K562 (cell line): ENCODE data around the gene CLCNKB. TPM values are rescaled to one million over a fixed set of nuclear protein-coding genes. Genes with fewer than 3 reads are reported as not detected.
A peak's percentile ranks its signal among the peaks of the same experiment; 100 is the strongest.

Source experiments
- CBX2 ChIP-seq: fragments of 200-600 bp; sonication (generic); IDR thresholded peaks from one replicate; pipeline ENCODE4 v1.6.1; 2012; ENCODE audit warnings: mild to moderate bottlenecking, low read length, inconsistent platforms; ENCODE audit not compliant: insufficient read depth, poor library complexity, severe bottlenecking
- CHCHD3 ChIP-seq: fragments of 250-450 bp; sonication (Bioruptor Pico); IDR thresholded peaks from 2 replicates; pipeline ENCODE4 v2.1.2; 2022; ENCODE audit warnings: mild to moderate bottlenecking
- CTBP1 ChIP-seq: fragments of 450-650 bp; IDR thresholded peaks from 2 replicates; pipeline ENCODE4 v1.6.1; 2016; ENCODE audit warnings: borderline replicate concordance
- MAZ ChIP-seq, 2 experiments: fragments of 450-650 bp in 1 of 2; sonication (generic) in 1 of 2; formaldehyde crosslinking; IDR thresholded peaks in 1 of 2; conservative IDR thresholded peaks in 1 of 2; 2 replicates each; pipeline versions ENCODE4 v1.4.0 to v1.5.0; 2020; ENCODE audit warnings: mild to moderate bottlenecking in 1 of 2, missing genetic modification reagents in 1 of 2
- MCM2 ChIP-seq: fragments of 450-650 bp; IDR thresholded peaks from 2 replicates; pipeline ENCODE4 v1.6.1; 2017; ENCODE audit warnings: low read depth, mild to moderate bottlenecking
- MNT ChIP-seq, 2 experiments: fragments of 450-650 bp; conservative IDR thresholded peaks; 2 replicates each; pipeline ENCODE4 v1.6.1; 2017; ENCODE audit warnings: mild to moderate bottlenecking in 2 of 2, moderate library complexity in 2 of 2
- RAD51 ChIP-seq: fragments of 450-650 bp; IDR thresholded peaks from 2 replicates; pipeline ENCODE4 v1.7.1; 2016; ENCODE audit warnings: low read depth, mild to moderate bottlenecking, borderline replicate concordance
- RBBP5 ChIP-seq: fragments of 200-600 bp; sonication (generic); IDR thresholded peaks from 2 replicates; pipeline ENCODE4 v1.6.1; 2012; ENCODE audit warnings: borderline replicate concordance, mild to moderate bottlenecking, low read length, control low read depth, inconsistent platforms; ENCODE audit not compliant: insufficient read depth, poor library complexity, severe bottlenecking
- RBM15 ChIP-seq: fragments of 200-400 bp; formaldehyde crosslinking; IDR thresholded peaks from 2 replicates; pipeline ENCODE4 v1.6.1; 2018; ENCODE audit warnings: mild to moderate bottlenecking, low read length, moderate library complexity; ENCODE audit not compliant: insufficient read depth
- RCOR1 ChIP-seq, 2 experiments: IDR thresholded peaks; 2 replicates each; pipeline ENCODE4 v1.6.1; 2012; ENCODE audit warnings: low read depth in 2 of 2, low read length in 2 of 2, borderline replicate concordance in 1 of 2, improper control_type of control experiment in 1 of 2
- SIN3B ChIP-seq: fragments of 450-650 bp; IDR thresholded peaks from 2 replicates; pipeline ENCODE4 v1.6.1; 2017; ENCODE audit warnings: low read depth, mild to moderate bottlenecking, moderate library complexity
- SMAD4 ChIP-seq: fragments of 250-450 bp; sonication (Bioruptor Pico); conservative IDR thresholded peaks from 2 replicates; pipeline ENCODE4 v1.8.0; 2021; ENCODE audit warnings: inconsistent platforms, mild to moderate bottlenecking, moderate library complexity
- TBP ChIP-seq: optimal IDR thresholded peaks from 2 replicates; pipeline ENCODE3; 2011; ENCODE audit warnings: low read depth, low read length, improper control_type of control experiment
- TOE1 ChIP-seq, 2 experiments: fragments of 450-650 bp in 1 of 2; sonication (generic) in 1 of 2; formaldehyde crosslinking in 1 of 2; IDR thresholded peaks; 2 replicates each; pipeline versions ENCODE4 v1.7.1 to v1.8.0; 2016 to 2022; ENCODE audit warnings: borderline replicate concordance in 2 of 2, mild to moderate bottlenecking in 2 of 2, antibody characterized with exemption in 1 of 2, inconsistent platforms in 1 of 2, low read depth in 1 of 2, missing genetic modification reagents in 1 of 2, moderate library complexity in 1 of 2
- ZFP91 ChIP-seq: sonication (generic); formaldehyde crosslinking; IDR thresholded peaks from 2 replicates; pipeline ENCODE4 v1.8.0; 2022; ENCODE audit warnings: mild to moderate bottlenecking, missing genetic modification reagents
- ZNF586 ChIP-seq: fragments of 450-650 bp; formaldehyde crosslinking; conservative IDR thresholded peaks from 2 replicates; pipeline ENCODE4 v1.4.0; 2020; ENCODE audit warnings: mild to moderate bottlenecking, moderate library complexity
- polyA plus RNA-seq, 8 experiments: library from polyadenylated mRNA; depleted of rRNA in 4 of 8; stranded (reverse) in 5 of 8; unstranded in 3 of 8; fragments of >200 nt; fragmentation: Nextera tagmentation in 2 of 8; fragmentation: Illumina TruSeq in 1 of 8; extraction: Ambion mirVana in 2 of 8; extraction: Trizol in 1 of 8; gene quantifications; 2 replicates each; pipeline versions ENCODE4 v1.2.1 to v1.2.3, GENCODE V29; 2011 to 2014; ENCODE audit warnings: inconsistent platforms in 1 of 8, missing spikeins in 1 of 8
- total RNA-seq, 7 experiments: library from RNA; depleted of rRNA in 6 of 7; stranded (reverse); fragments of >200 nt in 6 of 7; fragmentation: Illumina TruSeq in 2 of 7; extraction: Trizol in 2 of 7; gene quantifications; 2 replicates each; pipeline versions ENCODE4 v1.2.1 to v1.2.3, GENCODE V29; 2011 to 2021; ENCODE audit warnings: low replicate concordance in 1 of 7
- TF ChIP-seq, protein P1 (sequence below): fragments of 450-650 bp; IDR thresholded peaks from 2 replicates; pipeline ENCODE4 v1.6.1; 2016; ENCODE audit warnings: borderline replicate concordance
- TF ChIP-seq, protein P2 (sequence below): fragments of 250-450 bp; sonication (Bioruptor Pico); IDR thresholded peaks from 2 replicates; pipeline ENCODE4 v1.5.1; 2021; ENCODE audit warnings: mild to moderate bottlenecking

CLCNKB gene
- total and polyA plus RNA-seq, 9 of the 15 experiments (the other 6 are each of a cell fraction or from before 2014, with no cell fraction given), result 0.08 to 1.7 (median 0.64) TPM

GRCh38 chr1:16078925-16079656 lies 35.5 kb downstream of the CLCNKB start (continued):
- TF ChIP-seq RBM15, result no peak
- TF ChIP-seq, protein P1, sequence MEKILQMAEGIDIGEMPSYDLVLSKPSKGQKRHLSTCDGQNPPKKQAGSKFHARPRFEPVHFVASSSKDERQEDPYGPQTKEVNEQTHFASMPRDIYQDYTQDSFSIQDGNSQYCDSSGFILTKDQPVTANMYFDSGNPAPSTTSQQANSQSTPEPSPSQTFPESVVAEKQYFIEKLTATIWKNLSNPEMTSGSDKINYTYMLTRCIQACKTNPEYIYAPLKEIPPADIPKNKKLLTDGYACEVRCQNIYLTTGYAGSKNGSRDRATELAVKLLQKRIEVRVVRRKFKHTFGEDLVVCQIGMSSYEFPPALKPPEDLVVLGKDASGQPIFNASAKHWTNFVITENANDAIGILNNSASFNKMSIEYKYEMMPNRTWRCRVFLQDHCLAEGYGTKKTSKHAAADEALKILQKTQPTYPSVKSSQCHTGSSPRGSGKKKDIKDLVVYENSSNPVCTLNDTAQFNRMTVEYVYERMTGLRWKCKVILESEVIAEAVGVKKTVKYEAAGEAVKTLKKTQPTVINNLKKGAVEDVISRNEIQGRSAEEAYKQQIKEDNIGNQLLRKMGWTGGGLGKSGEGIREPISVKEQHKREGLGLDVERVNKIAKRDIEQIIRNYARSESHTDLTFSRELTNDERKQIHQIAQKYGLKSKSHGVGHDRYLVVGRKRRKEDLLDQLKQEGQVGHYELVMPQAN, result no peak
- TF ChIP-seq RBBP5, result no peak
- TF ChIP-seq, protein P2, sequence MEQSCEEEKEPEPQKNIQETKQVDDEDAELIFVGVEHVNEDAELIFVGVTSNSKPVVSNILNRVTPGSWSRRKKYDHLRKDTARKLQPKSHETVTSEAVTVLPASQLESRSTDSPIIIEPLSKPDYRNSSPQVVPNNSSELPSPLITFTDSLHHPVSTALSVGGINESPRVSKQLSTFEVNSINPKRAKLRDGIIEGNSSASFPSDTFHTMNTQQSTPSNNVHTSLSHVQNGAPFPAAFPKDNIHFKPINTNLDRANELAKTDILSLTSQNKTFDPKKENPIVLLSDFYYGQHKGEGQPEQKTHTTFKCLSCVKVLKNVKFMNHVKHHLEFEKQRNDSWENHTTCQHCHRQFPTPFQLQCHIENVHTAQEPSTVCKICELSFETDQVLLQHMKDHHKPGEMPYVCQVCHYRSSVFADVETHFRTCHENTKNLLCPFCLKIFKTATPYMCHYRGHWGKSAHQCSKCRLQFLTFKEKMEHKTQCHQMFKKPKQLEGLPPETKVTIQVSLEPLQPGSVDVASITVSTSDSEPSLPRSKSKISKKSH (CRISPR knock-in tag), result no peak
- TF ChIP-seq CBX2, result no peak
- TF ChIP-seq ZFP91 (CRISPR knock-in tag), result no peak
- TF ChIP-seq TOE1 (IDR thresholded peaks at IDR 0.05; ENCODE audit: borderline replicate concordance), result peak; percentile 51; the same call in 1 of the 2 replicates
- TF ChIP-seq TOE1 (CRISPR knock-in tag; IDR thresholded peaks at IDR 0.05; ENCODE audit: borderline replicate concordance, low read depth), result no peak
- TF ChIP-seq CHCHD3 (CRISPR knock-in tag), result no peak
- TF ChIP-seq ZNF586, result no peak
- no peak for TF ChIP-seq MNT (conservative IDR thresholded peaks at IDR 0.05)
- peak in 1 of 2 experiments; percentile 67; a peak in 2 of 4 replicates for TF ChIP-seq RCOR1 (IDR thresholded peaks at IDR 0.05; ENCODE audit: borderline replicate concordance in 1 of 2, low read depth in 2 of 2, low read length in 2 of 2)
- peak; percentile 27 to 34; a peak in 1 of 4 replicates for TF ChIP-seq MAZ (CRISPR knock-in tag; conservative IDR thresholded peaks at IDR 0.05 in 1 of 2, IDR thresholded peaks at IDR 0.05 in 1 of 2)
- TF ChIP-seq SIN3B, result no peak
- no peak for TF ChIP-seq RAD51
- TF ChIP-seq TBP, result no peak
- 0 out of 2 replicates have a peak, but pooled peaks have one; percentile 24 for TF ChIP-seq SMAD4 (CRISPR knock-in tag)
- peak; percentile 46; the same call in 1 of the 2 replicates for TF ChIP-seq CTBP1
- TF ChIP-seq MCM2, result no peak
